ENCODE measurements around the gene RPS6KA3.

Gene RPS6KA3

GRCh38 chrX:20309806-20310205 lies 43.1 kb upstream of the RPS6KA3 start:
- TF ChIP-seq CTCF (IDR thresholded peaks at IDR 0.05; ENCODE audit: poor library complexity, severe bottlenecking): no peak
- H3K4me1 ChIP-seq (ENCODE audit: insufficient read depth, poor library complexity, severe bottlenecking): no peaks in the 10 kb centered on the region
- ATAC-seq (ENCODE audit: low read depth): no peak

GRCh38 chrX:20306668-20307067 lies 40.0 kb upstream of the RPS6KA3 start:
- no peak for TF ChIP-seq CTCF (IDR thresholded peaks at IDR 0.05; ENCODE audit: poor library complexity, severe bottlenecking)
- ATAC-seq (ENCODE audit: low read depth) (no peak), DNase-seq (ENCODE audit: low spot score) (no peak)
- Histone ChIP-seq H3K4me3 (ENCODE audit: severe bottlenecking) (no peak overlapping the region), H3K27me3 (ENCODE audit: insufficient read depth, poor library complexity, severe bottlenecking) (no peaks in the 10 kb centered on the region), H3K27ac (ENCODE audit: poor library complexity, severe bottlenecking) (no peak overlapping the region), H3K36me3 (ENCODE audit: low read depth) (no peaks in the 10 kb centered on the region), H3K4me1 (ENCODE audit: insufficient read depth, poor library complexity, severe bottlenecking) (no peaks in the 10 kb centered on the region), H3K9me3 (ENCODE audit: severe bottlenecking) (no peaks in the 10 kb centered on the region)

More at GRCh38 chrX:20309806-20310205, 43.1 kb upstream of the RPS6KA3 start:
- Histone ChIP-seq H3K36me3 (ENCODE audit: low read depth) (no peaks in the 10 kb centered on the region), H3K9me3 (ENCODE audit: severe bottlenecking) (no peaks in the 10 kb centered on the region), H3K27me3 (ENCODE audit: insufficient read depth, poor library complexity, severe bottlenecking) (no peaks in the 10 kb centered on the region), H3K4me3 (ENCODE audit: severe bottlenecking) (no peak overlapping the region), H3K27ac (ENCODE audit: poor library complexity, severe bottlenecking) (no peak overlapping the region)
- DNase-seq (ENCODE audit: low spot score): no peak

- Histone ChIP-seq H3K4me3 (ENCODE audit: severe bottlenecking) (no peak overlapping the region), H3K36me3 (ENCODE audit: low read depth) (no peaks in the 10 kb centered on the region), H3K9me3 (ENCODE audit: severe bottlenecking) (no peaks in the 10 kb centered on the region), H3K4me1 (ENCODE audit: insufficient read depth, poor library complexity, severe bottlenecking) (no peaks in the 10 kb centered on the region), H3K27ac (ENCODE audit: poor library complexity, severe bottlenecking) (no peak overlapping the region), H3K27me3 (ENCODE audit: insufficient read depth, poor library complexity, severe bottlenecking) (no peaks in the 10 kb centered on the region)
- no peak for ATAC-seq (ENCODE audit: low read depth)
- no peak for DNase-seq (ENCODE audit: low spot score)
- no peak for TF ChIP-seq CTCF (IDR thresholded peaks at IDR 0.05; ENCODE audit: poor library complexity, severe bottlenecking)
Measured at GRCh38 chrX:20300822-20301221, 34.1 kb upstream of the RPS6KA3 start.

GRCh38 chrX:20294957-20295356 lies 28.2 kb upstream of the RPS6KA3 start:
- no peak overlapping the region for H3K27ac ChIP-seq (ENCODE audit: poor library complexity, severe bottlenecking)
- H3K36me3 ChIP-seq (ENCODE audit: low read depth): no peaks in the 10 kb centered on the region
- TF ChIP-seq CTCF (IDR thresholded peaks at IDR 0.05; ENCODE audit: poor library complexity, severe bottlenecking): no peak
- no peak overlapping the region for H3K4me3 ChIP-seq (ENCODE audit: severe bottlenecking)
- H3K27me3 ChIP-seq (ENCODE audit: insufficient read depth, poor library complexity, severe bottlenecking): no peaks in the 10 kb centered on the region
- H3K4me1 ChIP-seq (ENCODE audit: insufficient read depth, poor library complexity, severe bottlenecking): no peaks in the 10 kb centered on the region
- ATAC-seq (ENCODE audit: low read depth): no peak
- DNase-seq (ENCODE audit: low spot score): no peak
- no peaks in the 10 kb centered on the region for H3K9me3 ChIP-seq (ENCODE audit: severe bottlenecking)

GRCh38 chrX:20294284-20294683 lies 27.6 kb upstream of the RPS6KA3 start:
- no peaks in the 10 kb centered on the region for H3K9me3 ChIP-seq (ENCODE audit: severe bottlenecking)
- no peak overlapping the region for H3K27ac ChIP-seq (ENCODE audit: poor library complexity, severe bottlenecking)
- H3K36me3 ChIP-seq (ENCODE audit: low read depth): no peaks in the 10 kb centered on the region
- TF ChIP-seq CTCF (IDR thresholded peaks at IDR 0.05; ENCODE audit: poor library complexity, severe bottlenecking): no peak
- no peaks in the 10 kb centered on the region for H3K4me1 ChIP-seq (ENCODE audit: insufficient read depth, poor library complexity, severe bottlenecking)
- H3K4me3 ChIP-seq (ENCODE audit: severe bottlenecking): no peak overlapping the region
- no peaks in the 10 kb centered on the region for H3K27me3 ChIP-seq (ENCODE audit: insufficient read depth, poor library complexity, severe bottlenecking)
- ATAC-seq (ENCODE audit: low read depth) (no peak), DNase-seq (ENCODE audit: low spot score) (no peak)
